Sigmoid colon (tissue), 7 donors: Measurements from ENCODE around the gene RASGRF2. TPM values are rescaled to one million over a fixed set of nuclear protein-coding genes. Genes with fewer than 3 reads are reported as not detected.

Source experiments
- DNase-seq: peaks from one replicate; pipeline ENCODE4 v3.0.0-alpha.2; 2019
- H3K27ac ChIP-seq, 4 donors: fragments of 200-600 bp; sonication (generic); one replicate each; pipeline ENCODE4 v1.5.1; 2016 to 2019; ENCODE audit warnings: mild to moderate bottlenecking in 1 of 4
- H3K27me3 ChIP-seq, 3 donors: fragments of 200-600 bp; sonication (generic); one replicate each; pipeline ENCODE4 v1.5.1; 2019; ENCODE audit warnings: mild to moderate bottlenecking in 1 of 3
- H3K36me3 ChIP-seq, 4 donors: fragments of 200-600 bp; sonication (generic); one replicate each; pipeline ENCODE4 v1.5.1; 2016 to 2019
- H3K4me1 ChIP-seq, 4 donors: fragments of 200-600 bp; sonication (generic); one replicate each; pipeline ENCODE4 v1.5.1; 2017 to 2019
- H3K4me3 ChIP-seq, 4 donors: fragments of 200-600 bp; sonication (generic); one replicate each; pipeline ENCODE4 v1.5.1; 2017 to 2019; ENCODE audit warnings: mild to moderate bottlenecking in 2 of 4, moderate library complexity in 1 of 4
- H3K9me3 ChIP-seq, 4 donors: fragments of 200-600 bp in 3 of 4; sonication (generic) in 3 of 4; one replicate each; pipeline versions ENCODE4 v1.5.1 to v1.6.1; 2013 to 2019
- EP300 ChIP-seq, 4 donors: sonication (generic); formaldehyde crosslinking; IDR thresholded peaks; one replicate each; pipeline ENCODE4 v1.6.1; 2017; ENCODE audit warnings: antibody characterized with exemption in 4 of 4
- POLR2A ChIP-seq, 2 donors: fragments of 450-650 bp; IDR thresholded peaks; one replicate each; pipeline ENCODE4 v1.6.1; 2016; ENCODE audit warnings: antibody characterized with exemption in 2 of 2, mild to moderate bottlenecking in 2 of 2, moderate library complexity in 2 of 2
- POLR2AphosphoS5 ChIP-seq, 4 donors: sonication (generic); formaldehyde crosslinking; IDR thresholded peaks; one replicate each; pipeline ENCODE4 v1.6.1; 2017; ENCODE audit warnings: antibody characterized with exemption in 4 of 4
- WGBS, 2 donors: extraction: QIAGEN DNeasy Blood & Tissue Kit; methylation state at CpG; one replicate each; pipeline ENCODE4 v1.1.7; 2013; 5-methylcytosine and 5-hydroxymethylcytosine counted together
- intact Hi-C: fragments of 100-400 bp; cut with DNase I; formaldehyde crosslinking; loops from one replicate; pipeline ENCODE4 v1.15.1; 2023
- polyA plus RNA-seq, 3 donors: library from polyadenylated mRNA; stranded (reverse); fragments of 200-250 nt; gene quantifications; one replicate each; pipeline ENCODE4 v1.2.3, GENCODE V29; 2013
- total RNA-seq, 4 donors: library from RNA; depleted of rRNA; stranded (reverse); fragments of >200 nt; gene quantifications; one replicate each; pipeline ENCODE4 v1.1.0, GENCODE V29; 2016
- TF ChIP-seq, protein P1 (sequence below), 4 experiments: fragments of 450-650 bp in 3 of 4; fragments of 200-600 bp in 1 of 4; IDR thresholded peaks; one replicate each; pipeline ENCODE4 v1.5.1; 2016 to 2019; ENCODE audit warnings: antibody characterized with exemption in 4 of 4, mild to moderate bottlenecking in 3 of 4, moderate library complexity in 2 of 4
- donor health status: healthy with polysubstance abuse.
- donor health status: Bipolar disorder and iron deficiency.
- donor health status: healthy.

Gene RASGRF2
- total and polyA plus RNA-seq, 7 donors = under 0.01 to 9.5 (median 6.8) TPM

DNA sequence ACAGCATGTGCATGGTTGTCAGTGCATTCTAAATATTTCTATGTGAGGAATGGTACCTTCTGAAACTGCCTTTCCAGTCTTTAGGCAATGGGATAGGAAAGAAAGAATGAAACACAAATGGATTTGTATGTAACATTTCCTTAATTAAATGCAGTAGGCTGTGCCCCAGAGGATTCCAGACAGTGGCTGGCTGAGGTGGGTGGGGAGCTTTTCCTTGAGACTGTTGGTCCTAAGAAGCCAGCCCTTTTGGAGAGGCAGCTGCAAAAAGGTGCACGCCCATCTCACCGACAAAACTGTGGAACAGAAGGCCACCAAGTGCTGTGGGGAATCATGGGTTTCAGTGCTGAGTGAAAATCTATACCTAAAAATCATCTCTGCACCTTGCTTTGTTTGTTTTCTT, 266.1 kb downstream of the RASGRF2 start:
- no peak overlapping the region for H3K27ac ChIP-seq
- no peak overlapping the region for H3K4me3 ChIP-seq
- DNase-seq = no peak
- WGBS, 2 donors = 88 to 93% methylated on average over 2 of the region's 2 CpGs
- no peaks in the 10 kb centered on the region for H3K27me3 ChIP-seq
- intact Hi-C loops = no loop called here
- no peaks in the 10 kb centered on the region for H3K4me1 ChIP-seq
- TF ChIP-seq POLR2AphosphoS5 (IDR thresholded peaks at IDR 0.05) (no peak), EP300 (IDR thresholded peaks at IDR 0.05) (no peak), POLR2A (IDR thresholded peaks at IDR 0.05) (no peak)
- TF ChIP-seq, protein P1, sequence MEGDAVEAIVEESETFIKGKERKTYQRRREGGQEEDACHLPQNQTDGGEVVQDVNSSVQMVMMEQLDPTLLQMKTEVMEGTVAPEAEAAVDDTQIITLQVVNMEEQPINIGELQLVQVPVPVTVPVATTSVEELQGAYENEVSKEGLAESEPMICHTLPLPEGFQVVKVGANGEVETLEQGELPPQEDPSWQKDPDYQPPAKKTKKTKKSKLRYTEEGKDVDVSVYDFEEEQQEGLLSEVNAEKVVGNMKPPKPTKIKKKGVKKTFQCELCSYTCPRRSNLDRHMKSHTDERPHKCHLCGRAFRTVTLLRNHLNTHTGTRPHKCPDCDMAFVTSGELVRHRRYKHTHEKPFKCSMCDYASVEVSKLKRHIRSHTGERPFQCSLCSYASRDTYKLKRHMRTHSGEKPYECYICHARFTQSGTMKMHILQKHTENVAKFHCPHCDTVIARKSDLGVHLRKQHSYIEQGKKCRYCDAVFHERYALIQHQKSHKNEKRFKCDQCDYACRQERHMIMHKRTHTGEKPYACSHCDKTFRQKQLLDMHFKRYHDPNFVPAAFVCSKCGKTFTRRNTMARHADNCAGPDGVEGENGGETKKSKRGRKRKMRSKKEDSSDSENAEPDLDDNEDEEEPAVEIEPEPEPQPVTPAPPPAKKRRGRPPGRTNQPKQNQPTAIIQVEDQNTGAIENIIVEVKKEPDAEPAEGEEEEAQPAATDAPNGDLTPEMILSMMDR (IDR thresholded peaks at IDR 0.05) = no peak
- no peaks in the 10 kb centered on the region for H3K36me3 ChIP-seq
- no peaks in the 10 kb centered on the region for H3K9me3 ChIP-seq

DNA sequence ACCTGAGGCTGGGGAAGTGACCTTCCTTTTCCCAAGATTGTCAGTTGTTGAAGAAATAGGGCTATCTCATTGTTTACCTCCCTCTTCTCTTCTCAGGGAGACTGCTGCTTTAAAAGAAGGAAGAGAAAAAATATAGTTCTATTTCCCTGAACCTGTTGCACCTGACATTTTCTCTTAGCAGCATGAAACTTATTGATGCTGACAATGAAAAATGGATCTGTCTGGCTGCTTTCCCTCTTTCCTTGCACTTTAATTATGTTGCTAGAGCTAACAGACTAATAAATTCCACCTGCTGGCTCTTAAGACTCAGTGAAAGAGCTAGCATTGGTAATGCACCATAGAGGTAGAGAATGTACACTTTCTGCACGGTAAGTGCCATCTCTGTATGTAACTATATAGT, 266.8 kb downstream of the RASGRF2 start:
- H3K36me3 ChIP-seq = no peaks in the 10 kb centered on the region
- no peak overlapping the region for H3K27ac ChIP-seq
- intact Hi-C loops = no loop called here
- no peaks in the 10 kb centered on the region for H3K27me3 ChIP-seq
- H3K4me1 ChIP-seq = no peaks in the 10 kb centered on the region
- no peaks in the 10 kb centered on the region for H3K9me3 ChIP-seq
- no peak for TF ChIP-seq POLR2A (IDR thresholded peaks at IDR 0.05)
- no peak for TF ChIP-seq POLR2AphosphoS5 (IDR thresholded peaks at IDR 0.05)
- TF ChIP-seq, protein P1 (IDR thresholded peaks at IDR 0.05) = no peak
- TF ChIP-seq EP300 (IDR thresholded peaks at IDR 0.05) = no peak
- H3K4me3 ChIP-seq = no peak overlapping the region
- WGBS, 2 donors = 81 to 86% methylated on average over 1 of the region's 1 CpG
- DNase-seq = no peak

DNA sequence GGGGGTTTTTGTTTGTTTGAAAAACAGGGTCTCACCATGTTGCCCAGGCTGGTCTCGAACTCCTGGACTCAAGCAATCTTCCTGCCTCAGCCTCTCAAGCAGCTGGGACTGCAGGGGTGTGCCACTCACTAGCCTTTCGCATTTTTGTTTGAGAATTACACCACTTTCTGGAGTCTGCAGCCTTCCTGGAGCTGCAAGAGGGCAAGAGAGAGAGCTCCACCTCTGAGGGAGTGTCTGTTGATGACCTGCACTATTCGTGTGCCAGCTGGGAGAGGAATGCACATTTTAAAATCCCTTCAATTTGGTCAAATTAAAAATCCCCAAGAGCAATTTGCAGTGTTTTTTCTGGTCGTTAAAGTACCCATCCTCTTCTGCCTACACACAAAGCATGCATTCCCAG, 267.9 kb downstream of the RASGRF2 start:
- H3K27me3 ChIP-seq = no peaks in the 10 kb centered on the region
- H3K4me3 ChIP-seq = no peak overlapping the region
- peaks cover 0 to 11% (median 10%) of the 10 kb centered on the region in 4 donors for H3K4me1 ChIP-seq
- intact Hi-C loops = no loop called here
- WGBS, 2 donors = 62 to 75% methylated on average over 4 of the region's 4 CpGs
- no peaks in the 10 kb centered on the region for H3K36me3 ChIP-seq
- no peak for DNase-seq
- TF ChIP-seq, protein P1 (IDR thresholded peaks at IDR 0.05) = no peak
- TF ChIP-seq POLR2A (IDR thresholded peaks at IDR 0.05) (no peak), POLR2AphosphoS5 (IDR thresholded peaks at IDR 0.05) (no peak), EP300 (IDR thresholded peaks at IDR 0.05) (no peak)
- no peaks in the 10 kb centered on the region for H3K9me3 ChIP-seq
- H3K27ac ChIP-seq = no peak overlapping the region

DNA sequence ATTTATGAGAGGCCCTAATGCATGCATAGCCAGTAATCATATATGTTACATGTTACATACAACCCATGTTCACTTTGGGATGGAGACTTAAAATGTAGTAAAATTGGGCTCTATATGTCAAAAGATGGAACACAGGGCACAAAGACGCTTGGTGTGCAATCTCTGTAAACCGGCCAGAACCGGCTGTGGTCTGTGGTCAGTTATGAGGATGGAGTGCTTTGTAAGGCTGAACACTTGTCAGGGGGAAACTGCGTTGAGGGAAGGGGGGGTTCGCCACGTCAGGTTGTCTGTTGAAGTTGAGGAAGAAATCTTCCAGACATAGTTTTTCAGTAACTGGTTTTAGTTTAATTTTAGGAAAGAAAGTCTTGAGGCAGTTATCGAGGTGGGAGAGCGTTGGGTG, 270.3 kb downstream of the RASGRF2 start:
- TF ChIP-seq, protein P1 (IDR thresholded peaks at IDR 0.05) = no peak
- no peak for TF ChIP-seq EP300 (IDR thresholded peaks at IDR 0.05)
- TF ChIP-seq POLR2AphosphoS5 (IDR thresholded peaks at IDR 0.05) = no peak
- TF ChIP-seq POLR2A (IDR thresholded peaks at IDR 0.05) = no peak
- H3K4me3 ChIP-seq = no peak overlapping the region
- WGBS, 2 donors = 68 to 83% methylated on average over 8 of the region's 8 CpGs
- no peak overlapping the region for H3K27ac ChIP-seq
- no peaks in the 10 kb centered on the region for H3K9me3 ChIP-seq
- peaks cover 0 to 24% (median 16%) of the 10 kb centered on the region in 4 donors for H3K4me1 ChIP-seq
- no peaks in the 10 kb centered on the region for H3K27me3 ChIP-seq
- no peaks in the 10 kb centered on the region for H3K36me3 ChIP-seq
- intact Hi-C loops = no loop called here
- no peak for DNase-seq

DNA sequence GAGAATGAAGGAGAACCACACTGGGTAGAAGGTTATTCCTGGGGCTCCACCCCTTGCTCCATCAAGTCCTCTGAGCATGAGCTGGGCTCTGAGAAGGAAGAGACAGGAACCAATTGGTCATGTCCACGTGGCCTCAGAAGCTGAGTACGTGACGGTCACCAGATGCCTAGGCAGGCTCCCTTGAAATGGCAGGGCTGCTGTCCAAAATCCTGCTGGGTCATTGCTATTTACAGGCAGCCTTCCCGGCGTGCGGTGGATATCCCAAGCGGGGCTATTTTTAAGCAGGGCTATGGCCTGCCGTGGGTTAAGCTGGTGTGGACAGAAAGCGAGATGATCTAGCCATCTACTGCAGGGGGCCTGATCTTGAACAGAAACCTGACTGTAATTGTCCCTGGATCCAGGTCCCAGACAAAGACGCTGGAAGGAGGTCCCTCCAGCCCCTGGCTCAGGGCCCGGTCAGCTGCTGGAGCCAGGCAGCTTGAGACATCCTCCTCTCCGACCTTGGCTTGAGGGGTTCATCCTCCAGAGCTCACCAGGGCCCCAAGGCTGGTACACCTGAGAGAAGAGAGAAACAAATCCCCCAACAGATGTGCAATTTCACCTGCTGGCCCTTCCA, 272.4 kb downstream of the RASGRF2 start:
- DNase-seq = peak; percentile 82

More for the DNA sequence above, 272.4 kb downstream of the RASGRF2 start:
- TF ChIP-seq POLR2AphosphoS5 (IDR thresholded peaks at IDR 0.05) (peak; percentile 20 to 65 (median 38)), EP300 (IDR thresholded peaks at IDR 0.05) (peak in 1 of 4 donors; percentile 44)
- TF ChIP-seq, protein P1 (IDR thresholded peaks at IDR 0.05) = no peak
- peak overlapping the region; percentile 72 to 80 (median 78) for H3K27ac ChIP-seq
- H3K36me3 ChIP-seq = no peaks in the 10 kb centered on the region
- intact Hi-C loops = loop anchor here (2.0 kb wide), 1 partner anchor 66 kb away; no protein-coding TSS in a partner anchor
- peak overlapping the region; percentile 15 to 47 (median 44) for H3K4me3 ChIP-seq
- WGBS, 2 donors = 78 to 84% methylated on average over 12 of the region's 12 CpGs
- H3K27me3 ChIP-seq = no peaks in the 10 kb centered on the region
- H3K9me3 ChIP-seq = no peaks in the 10 kb centered on the region
- peaks cover 0 to 31% (median 22%) of the 10 kb centered on the region in 4 donors for H3K4me1 ChIP-seq
